ENCODE data around the gene MAN1A1.

GRCh38 chr6:119284861-119285521, 64.6 kb downstream of the MAN1A1 start:
- TF ChIP-seq SP1 (IDR thresholded peaks at IDR 0.05) (no peak), L3MBTL2 (conservative IDR thresholded peaks at IDR 0.05) (no peak)
